Endothelial cell of coronary artery (primary cell): ENCODE measurements around the gene PSMC1. TPM values are rescaled to one million over a fixed set of nuclear protein-coding genes. Genes with fewer than 3 reads are reported as not detected.

Experiments used
- total RNA-seq: library from RNA; depleted of rRNA; stranded (reverse); fragments of >200 nt; gene quantifications from 2 replicates; pipeline ENCODE4 v1.2.3, GENCODE V29; 2014

PSMC1 gene
- 175 and 224 TPM in 2 replicates for total RNA-seq

GRCh38 chr14:90256354-90257131, at the start of gene PSMC1:
PSMC1 (plus strand) TSS chr14:90256553; CDS start chr14:90256598, 45 bp downstream.

Other genes starting within 250 kb of the PSMC1 start
- not detected in 2 replicates for gene KCNK13, start 194.6 kb upstream of the PSMC1 start, total RNA-seq
- 8.7 and 10.2 TPM in 2 replicates for gene NRDE2, start 75.4 kb downstream of the PSMC1 start, total RNA-seq
- gene CALM1, start 140.5 kb downstream of the PSMC1 start, total RNA-seq: 1,010 and 1,211 TPM in 2 replicates